SK-N-SH (cell line): ENCODE results near the gene MGAT5B.

Source experiments
- CHD2 ChIP-seq: fragments of 150-350 bp; IDR thresholded peaks from 2 replicates; pipeline ENCODE4 v1.6.1; 2018; ENCODE audit warnings: low read length; ENCODE audit not compliant: partially characterized antibody
- EP300 ChIP-seq, 2 experiments: IDR thresholded peaks; 2 replicates each; pipeline versions ENCODE4 v1.4.0 to v1.6.1; 2012; ENCODE audit warnings: borderline replicate concordance in 1 of 2, low read depth in 1 of 2, low read length in 1 of 2
- EZH2phosphoT487 ChIP-seq: fragments of 200-600 bp; sonication (generic); IDR thresholded peaks from 2 replicates; pipeline ENCODE4 v1.6.1; 2017; ENCODE audit warnings: low read depth, mixed run types, mild to moderate bottlenecking, antibody characterized with exemption, moderate library complexity, borderline replicate concordance
- NFIC ChIP-seq: IDR thresholded peaks from 2 replicates; pipeline ENCODE4 v1.4.0; 2012; ENCODE audit warnings: borderline replicate concordance
- POLR2AphosphoS5 ChIP-seq: IDR thresholded peaks from 2 replicates; pipeline ENCODE4 v1.6.1; 2012; ENCODE audit warnings: low read depth, low read length
- RAD21 ChIP-seq: IDR thresholded peaks from 2 replicates; pipeline ENCODE4 v1.6.1; 2012; ENCODE audit warnings: mild to moderate bottlenecking, low read length
- TAF1 ChIP-seq: IDR thresholded peaks from 2 replicates; pipeline ENCODE4 v1.6.1; 2012; ENCODE audit warnings: low read depth, mild to moderate bottlenecking, low read length, moderate library complexity, borderline replicate concordance
- YY1 ChIP-seq: IDR thresholded peaks from 2 replicates; pipeline ENCODE4 v1.4.0; 2012; ENCODE audit warnings: low read depth, mild to moderate bottlenecking
- TF ChIP-seq, protein P1 (sequence below): fragments of 200-600 bp; sonication (generic); IDR thresholded peaks from 2 replicates; pipeline ENCODE4 v1.6.1; 2017; ENCODE audit warnings: antibody characterized with exemption, mild to moderate bottlenecking, moderate library complexity
- TF ChIP-seq, protein P2 (sequence below): IDR thresholded peaks from 2 replicates; pipeline ENCODE4 v1.6.1; 2012; ENCODE audit warnings: mild to moderate bottlenecking, low read depth, low read length, moderate library complexity
- TF ChIP-seq, protein P3 (sequence below): IDR thresholded peaks from 2 replicates; pipeline ENCODE4; 2012

DNA sequence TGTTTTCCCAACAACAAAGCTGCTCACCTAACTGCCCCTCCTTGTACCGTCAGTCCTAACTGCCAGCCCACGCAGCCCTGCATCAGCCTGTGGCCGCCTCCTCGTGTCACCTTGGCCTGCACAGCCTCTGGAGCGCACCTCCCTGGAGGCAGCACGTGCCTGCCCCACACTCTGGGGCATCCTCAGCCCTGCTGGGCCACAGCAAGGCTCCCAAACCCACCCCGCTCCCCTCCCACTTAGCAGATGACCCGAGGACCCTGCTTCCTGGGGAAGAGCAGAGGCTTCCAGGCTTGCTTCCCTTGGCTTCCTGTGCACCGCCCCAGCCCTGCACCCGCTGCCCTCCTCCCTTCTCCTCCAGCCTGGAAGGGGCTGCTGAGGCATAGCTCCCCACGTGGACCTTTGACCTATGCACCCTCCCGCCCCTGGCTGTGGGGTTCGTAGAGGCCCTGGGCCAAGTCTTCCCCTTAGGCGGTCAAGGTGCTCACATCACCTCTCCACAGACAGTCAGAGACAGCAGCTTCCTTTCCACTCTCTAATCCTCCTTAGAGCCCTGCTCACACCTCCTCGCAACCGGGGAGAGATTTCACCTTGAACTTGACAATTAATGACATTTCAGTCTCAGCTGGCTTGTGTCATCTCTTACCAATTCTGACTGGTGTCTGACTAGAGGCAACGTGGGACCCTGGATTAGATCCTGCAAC, 115.0 kb downstream of the MGAT5B start:
- TF ChIP-seq, protein P1, sequence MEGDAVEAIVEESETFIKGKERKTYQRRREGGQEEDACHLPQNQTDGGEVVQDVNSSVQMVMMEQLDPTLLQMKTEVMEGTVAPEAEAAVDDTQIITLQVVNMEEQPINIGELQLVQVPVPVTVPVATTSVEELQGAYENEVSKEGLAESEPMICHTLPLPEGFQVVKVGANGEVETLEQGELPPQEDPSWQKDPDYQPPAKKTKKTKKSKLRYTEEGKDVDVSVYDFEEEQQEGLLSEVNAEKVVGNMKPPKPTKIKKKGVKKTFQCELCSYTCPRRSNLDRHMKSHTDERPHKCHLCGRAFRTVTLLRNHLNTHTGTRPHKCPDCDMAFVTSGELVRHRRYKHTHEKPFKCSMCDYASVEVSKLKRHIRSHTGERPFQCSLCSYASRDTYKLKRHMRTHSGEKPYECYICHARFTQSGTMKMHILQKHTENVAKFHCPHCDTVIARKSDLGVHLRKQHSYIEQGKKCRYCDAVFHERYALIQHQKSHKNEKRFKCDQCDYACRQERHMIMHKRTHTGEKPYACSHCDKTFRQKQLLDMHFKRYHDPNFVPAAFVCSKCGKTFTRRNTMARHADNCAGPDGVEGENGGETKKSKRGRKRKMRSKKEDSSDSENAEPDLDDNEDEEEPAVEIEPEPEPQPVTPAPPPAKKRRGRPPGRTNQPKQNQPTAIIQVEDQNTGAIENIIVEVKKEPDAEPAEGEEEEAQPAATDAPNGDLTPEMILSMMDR: no peak
- TF ChIP-seq POLR2AphosphoS5 (no peak), EZH2phosphoT487 (no peak), NFIC (no peak), YY1 (no peak), EP300 (IDR thresholded peaks at IDR 0.05; ENCODE audit: borderline replicate concordance in 1 of 2, low read depth in 1 of 2, low read length in 1 of 2) (no peak), TAF1 (no peak), CHD2 (no peak), RAD21 (no peak)
- TF ChIP-seq, protein P2, sequence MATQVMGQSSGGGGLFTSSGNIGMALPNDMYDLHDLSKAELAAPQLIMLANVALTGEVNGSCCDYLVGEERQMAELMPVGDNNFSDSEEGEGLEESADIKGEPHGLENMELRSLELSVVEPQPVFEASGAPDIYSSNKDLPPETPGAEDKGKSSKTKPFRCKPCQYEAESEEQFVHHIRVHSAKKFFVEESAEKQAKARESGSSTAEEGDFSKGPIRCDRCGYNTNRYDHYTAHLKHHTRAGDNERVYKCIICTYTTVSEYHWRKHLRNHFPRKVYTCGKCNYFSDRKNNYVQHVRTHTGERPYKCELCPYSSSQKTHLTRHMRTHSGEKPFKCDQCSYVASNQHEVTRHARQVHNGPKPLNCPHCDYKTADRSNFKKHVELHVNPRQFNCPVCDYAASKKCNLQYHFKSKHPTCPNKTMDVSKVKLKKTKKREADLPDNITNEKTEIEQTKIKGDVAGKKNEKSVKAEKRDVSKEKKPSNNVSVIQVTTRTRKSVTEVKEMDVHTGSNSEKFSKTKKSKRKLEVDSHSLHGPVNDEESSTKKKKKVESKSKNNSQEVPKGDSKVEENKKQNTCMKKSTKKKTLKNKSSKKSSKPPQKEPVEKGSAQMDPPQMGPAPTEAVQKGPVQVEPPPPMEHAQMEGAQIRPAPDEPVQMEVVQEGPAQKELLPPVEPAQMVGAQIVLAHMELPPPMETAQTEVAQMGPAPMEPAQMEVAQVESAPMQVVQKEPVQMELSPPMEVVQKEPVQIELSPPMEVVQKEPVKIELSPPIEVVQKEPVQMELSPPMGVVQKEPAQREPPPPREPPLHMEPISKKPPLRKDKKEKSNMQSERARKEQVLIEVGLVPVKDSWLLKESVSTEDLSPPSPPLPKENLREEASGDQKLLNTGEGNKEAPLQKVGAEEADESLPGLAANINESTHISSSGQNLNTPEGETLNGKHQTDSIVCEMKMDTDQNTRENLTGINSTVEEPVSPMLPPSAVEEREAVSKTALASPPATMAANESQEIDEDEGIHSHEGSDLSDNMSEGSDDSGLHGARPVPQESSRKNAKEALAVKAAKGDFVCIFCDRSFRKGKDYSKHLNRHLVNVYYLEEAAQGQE: no peak
- TF ChIP-seq, protein P3, sequence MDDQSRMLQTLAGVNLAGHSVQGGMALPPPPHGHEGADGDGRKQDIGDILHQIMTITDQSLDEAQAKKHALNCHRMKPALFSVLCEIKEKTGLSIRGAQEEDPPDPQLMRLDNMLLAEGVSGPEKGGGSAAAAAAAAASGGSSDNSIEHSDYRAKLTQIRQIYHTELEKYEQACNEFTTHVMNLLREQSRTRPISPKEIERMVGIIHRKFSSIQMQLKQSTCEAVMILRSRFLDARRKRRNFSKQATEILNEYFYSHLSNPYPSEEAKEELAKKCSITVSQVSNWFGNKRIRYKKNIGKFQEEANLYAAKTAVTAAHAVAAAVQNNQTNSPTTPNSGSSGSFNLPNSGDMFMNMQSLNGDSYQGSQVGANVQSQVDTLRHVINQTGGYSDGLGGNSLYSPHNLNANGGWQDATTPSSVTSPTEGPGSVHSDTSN: no peak
